ENCODE results near the gene INPP5F.
A peak's percentile ranks its signal among the peaks of the same experiment; 100 is the strongest.

The INPP5F gene

GRCh38 chr10:119726676-119727261 is 919 bp downstream of the INPP5F start:
- peak overlapping the region; percentile 70 for H2AFZ ChIP-seq (ENCODE audit: low read depth, low read length, severe bottlenecking)
- no peaks in the 10 kb centered on the region for H3K36me3 ChIP-seq (ENCODE audit: low read length)
- H3K27me3 ChIP-seq (ENCODE audit: low read length): no peaks in the 10 kb centered on the region
- TF ChIP-seq EZH2phosphoT487 (conservative IDR thresholded peaks at IDR 0.05; ENCODE audit: low read length): no peak
- no peak for TF ChIP-seq CTCF (IDR thresholded peaks at IDR 0.05; ENCODE audit: insufficient read depth, low read length, poor library complexity, severe bottlenecking)
- no peaks in the 10 kb centered on the region for H3K9me3 ChIP-seq (ENCODE audit: insufficient read depth, low read length)
- no peaks in the 10 kb centered on the region for H3K9me2 ChIP-seq (replicated peaks; ENCODE audit: insufficient read depth, low read length)
- H3K27ac ChIP-seq (ENCODE audit: low read depth, low read length): no peak overlapping the region
- peak overlapping the region; percentile 95 for H3K4me3 ChIP-seq (ENCODE audit: insufficient read depth, low read length, poor library complexity, severe bottlenecking)
- H3K4me2 ChIP-seq (ENCODE audit: low read depth, low read length, poor library complexity, severe bottlenecking): peak overlapping the region; percentile 56
- H3K9ac ChIP-seq (ENCODE audit: low read length): peak overlapping the region; percentile 64
- peaks cover 18% of the 10 kb centered on the region for H3K79me2 ChIP-seq (ENCODE audit: insufficient read depth, low read length)
- no peaks in the 10 kb centered on the region for H4K20me1 ChIP-seq (ENCODE audit: low read depth, low read length)
- peaks cover 29% of the 10 kb centered on the region for H3F3A ChIP-seq (ENCODE audit: insufficient read depth)

- H3K27me3 ChIP-seq (ENCODE audit: low read length): no peaks in the 10 kb centered on the region
- H3K9ac ChIP-seq (ENCODE audit: low read length): peak overlapping the region; percentile 17; the same call in 1 of the 2 replicates
- no peak overlapping the region for H3K4me3 ChIP-seq (ENCODE audit: insufficient read depth, low read length, poor library complexity, severe bottlenecking)
- no peak for TF ChIP-seq CTCF (IDR thresholded peaks at IDR 0.05; ENCODE audit: insufficient read depth, low read length, poor library complexity, severe bottlenecking)
- no peaks in the 10 kb centered on the region for H3K36me3 ChIP-seq (ENCODE audit: low read length)
- peaks cover 26% of the 10 kb centered on the region for H3F3A ChIP-seq (ENCODE audit: insufficient read depth)
- no peak overlapping the region for H2AFZ ChIP-seq (ENCODE audit: low read depth, low read length, severe bottlenecking)
- no peak overlapping the region for H3K27ac ChIP-seq (ENCODE audit: low read depth, low read length)
- H3K9me2 ChIP-seq (replicated peaks; ENCODE audit: insufficient read depth, low read length): no peaks in the 10 kb centered on the region
- H3K9me3 ChIP-seq (ENCODE audit: insufficient read depth, low read length): no peaks in the 10 kb centered on the region
- no peaks in the 10 kb centered on the region for H4K20me1 ChIP-seq (ENCODE audit: low read depth, low read length)
- peaks cover 23% of the 10 kb centered on the region for H3K79me2 ChIP-seq (ENCODE audit: insufficient read depth, low read length)
- peak overlapping the region; percentile 56 for H3K4me2 ChIP-seq (ENCODE audit: low read depth, low read length, poor library complexity, severe bottlenecking)
These were observed 2.4 kb downstream of the INPP5F start for GRCh38 chr10:119728172-119728800.

GRCh38 chr10:119734396-119735332 is 8.8 kb downstream of the INPP5F start:
- no peak overlapping the region for H3K4me2 ChIP-seq (ENCODE audit: low read depth, low read length, poor library complexity, severe bottlenecking)
- H3K27ac ChIP-seq (ENCODE audit: low read depth, low read length): no peak overlapping the region
- H3F3A ChIP-seq (ENCODE audit: insufficient read depth): no peaks in the 10 kb centered on the region
- H3K4me3 ChIP-seq (ENCODE audit: insufficient read depth, low read length, poor library complexity, severe bottlenecking): no peak overlapping the region
- H3K9me3 ChIP-seq (ENCODE audit: insufficient read depth, low read length): no peaks in the 10 kb centered on the region
- TF ChIP-seq EZH2phosphoT487 (conservative IDR thresholded peaks at IDR 0.05; ENCODE audit: low read length) (no peak), CTCF (IDR thresholded peaks at IDR 0.05; ENCODE audit: insufficient read depth, low read length, poor library complexity, severe bottlenecking) (no peak)
- no peaks in the 10 kb centered on the region for H3K27me3 ChIP-seq (ENCODE audit: low read length)
- H3K36me3 ChIP-seq (ENCODE audit: low read length): 0 out of 2 replicates have a peak, but pooled peaks cover 4% of the 10 kb centered on the region
- peaks cover 41% of the 10 kb centered on the region for H3K79me2 ChIP-seq (ENCODE audit: insufficient read depth, low read length)
- no peak overlapping the region for H2AFZ ChIP-seq (ENCODE audit: low read depth, low read length, severe bottlenecking)
- no peak overlapping the region for H3K9ac ChIP-seq (ENCODE audit: low read length)
- peaks cover 6% of the 10 kb centered on the region; the same call in 1 of the 2 replicates for H4K20me1 ChIP-seq (ENCODE audit: low read depth, low read length)
- H3K9me2 ChIP-seq (replicated peaks; ENCODE audit: insufficient read depth, low read length): no peaks in the 10 kb centered on the region

Data from SU-DHL-6 (cell line).